Activated effector memory CD4-positive, alpha-beta T cell treated with anti-CD3 and anti-CD28 coated beads, Interleukin-2, amount 50 U/mL, for 16 hours (primary cell): ENCODE data around the gene SLC51B.
"Not testable (repeated sequence)": the region's sequence is repeated elsewhere in the genome, so short reads cannot be mapped to it uniquely, and the experiment has no call there.

Experiments
- DNase-seq: peaks from one replicate; pipeline ENCODE4 v3.0.0-alpha.2; 2020

The SLC51B gene

DNA sequence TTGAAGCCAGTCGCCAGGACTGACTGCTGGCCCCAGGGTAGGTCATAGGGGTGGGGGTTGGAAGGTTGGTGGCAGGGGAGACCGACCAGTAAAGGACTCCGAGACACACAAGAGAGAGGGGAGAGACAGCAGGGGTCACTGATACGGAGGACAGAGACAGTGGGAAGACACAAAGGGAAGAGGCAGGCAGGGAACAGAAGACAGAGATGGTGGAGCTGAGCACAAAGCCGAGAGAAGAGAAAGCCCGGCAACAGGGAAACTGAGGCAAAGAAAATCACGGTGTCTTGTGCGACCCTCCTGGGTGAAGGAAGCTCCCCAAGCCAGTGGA is 22.1 kb downstream of the SLC51B start:
- DNase-seq, result no peak

DNA sequence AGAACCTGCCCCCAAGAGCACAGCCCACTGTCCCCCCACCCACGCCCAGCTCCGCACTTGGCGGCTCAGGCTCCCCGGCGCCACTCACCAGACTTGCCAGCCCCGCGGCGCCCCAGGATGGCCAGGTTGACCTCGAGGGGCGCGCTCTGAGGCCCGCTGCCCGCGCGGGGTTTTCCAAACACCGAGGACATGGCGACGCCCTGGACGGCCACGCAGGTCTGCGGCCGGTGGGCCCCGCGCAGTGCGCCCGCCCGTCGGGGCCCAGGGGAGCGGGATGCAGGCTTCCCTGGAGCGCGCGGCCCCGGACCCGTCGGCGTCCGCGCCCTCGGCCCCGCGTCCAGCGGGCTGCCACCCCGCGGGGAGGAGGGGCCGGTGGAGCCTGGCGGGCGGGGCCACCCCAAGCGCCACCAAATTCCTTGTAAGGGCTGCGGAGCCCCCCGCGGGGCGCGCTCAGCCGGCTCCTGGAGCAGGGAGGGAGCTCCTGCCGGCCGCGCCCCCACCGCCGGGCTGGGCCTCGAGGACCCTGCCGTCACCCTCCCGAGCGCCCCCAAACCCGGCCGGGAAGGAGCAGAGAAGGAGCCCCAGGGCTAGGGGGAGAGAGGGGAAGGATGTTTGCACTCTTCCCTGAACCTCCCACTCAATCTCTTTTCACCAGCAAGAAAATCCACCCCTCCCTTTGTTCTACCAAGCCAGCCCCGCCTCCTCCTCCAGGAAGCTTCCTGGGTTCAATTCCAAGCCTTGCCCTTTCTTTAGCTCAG is 22.6 kb downstream of the SLC51B start, which contains the start of gene RASL12:
Gene RASL12, minus strand, starts transcription at position 347 of the 758 bp plus-strand sequence. Its CDS starts 156 bp downstream, at position 191.
- DNase-seq, result no peak

DNA sequence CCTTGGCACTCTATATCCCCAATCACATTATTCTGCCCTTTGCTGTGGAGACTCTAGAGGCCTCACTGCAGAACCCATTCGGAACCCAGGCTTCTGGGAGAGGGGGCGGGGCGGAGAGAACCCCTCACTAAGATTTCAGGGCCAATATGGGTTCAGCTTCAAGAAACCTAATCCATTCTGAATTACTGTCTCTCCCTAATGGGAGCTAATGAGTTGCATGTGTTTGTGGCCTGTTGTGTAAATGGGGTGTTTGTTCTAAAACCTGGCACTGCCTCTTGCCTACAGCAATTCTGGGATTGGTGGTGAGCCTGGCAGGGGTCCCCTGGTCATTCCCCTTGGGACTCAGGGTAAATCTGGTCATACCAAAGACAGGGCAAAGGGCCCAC is 23.2 kb downstream of the SLC51B start:
- no peak for DNase-seq

DNA sequence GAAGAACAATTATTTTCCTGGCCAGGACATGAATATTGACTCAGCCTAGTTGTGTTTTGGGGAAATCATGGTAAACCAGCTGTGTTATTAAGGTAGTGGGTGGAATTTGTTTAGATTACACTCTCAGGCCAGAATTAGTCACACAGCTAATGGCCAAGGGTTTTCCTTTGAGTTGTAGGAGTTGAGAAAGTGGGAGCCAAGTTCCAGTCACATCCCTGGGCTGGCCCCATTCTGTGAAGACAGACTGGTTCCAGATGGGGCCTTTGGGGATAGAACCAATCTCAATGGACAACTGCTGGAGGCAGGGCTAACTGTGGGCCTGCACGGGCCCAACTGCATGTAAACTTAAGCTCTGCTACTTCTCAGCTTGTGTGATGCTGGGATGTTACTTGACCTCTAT is 24.0 kb downstream of the SLC51B start:
- DNase-seq, result no peak

DNA sequence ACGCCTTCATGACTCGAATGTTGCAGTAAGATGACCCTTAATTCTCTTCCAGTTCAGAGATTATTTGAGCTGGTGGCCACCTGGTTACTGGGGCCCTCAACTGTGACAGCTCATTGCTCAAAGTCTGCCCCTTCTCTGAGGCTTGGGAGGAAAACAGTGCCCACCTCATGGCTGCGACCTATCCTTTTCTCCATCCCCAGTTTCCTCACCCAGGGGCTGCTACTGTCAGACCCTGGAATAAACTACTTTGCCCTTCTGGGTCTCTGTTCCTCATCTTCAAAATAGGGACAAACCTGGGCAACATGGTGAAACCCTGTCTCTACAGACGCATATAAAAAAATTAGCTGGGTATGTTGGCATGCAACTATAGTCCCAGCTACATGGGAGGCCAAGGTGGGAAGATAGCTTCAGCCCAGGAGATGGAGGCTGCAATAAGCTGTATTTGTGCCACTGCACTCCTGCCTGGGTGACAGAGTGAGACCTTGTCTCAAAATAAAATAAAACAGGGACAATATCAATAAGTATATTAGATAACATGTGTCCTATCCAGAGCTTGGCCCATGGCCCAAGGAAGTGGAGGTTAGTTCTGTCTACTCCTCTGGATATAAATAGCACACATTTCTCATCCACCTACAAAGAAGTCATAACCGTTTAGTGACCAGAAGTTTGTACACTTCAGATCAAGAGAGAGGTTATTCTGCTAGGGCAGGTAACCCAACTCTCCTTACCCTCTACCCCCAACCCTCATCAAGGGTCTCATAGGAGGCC is 24.8 kb downstream of the SLC51B start:
- no peak for DNase-seq

DNA sequence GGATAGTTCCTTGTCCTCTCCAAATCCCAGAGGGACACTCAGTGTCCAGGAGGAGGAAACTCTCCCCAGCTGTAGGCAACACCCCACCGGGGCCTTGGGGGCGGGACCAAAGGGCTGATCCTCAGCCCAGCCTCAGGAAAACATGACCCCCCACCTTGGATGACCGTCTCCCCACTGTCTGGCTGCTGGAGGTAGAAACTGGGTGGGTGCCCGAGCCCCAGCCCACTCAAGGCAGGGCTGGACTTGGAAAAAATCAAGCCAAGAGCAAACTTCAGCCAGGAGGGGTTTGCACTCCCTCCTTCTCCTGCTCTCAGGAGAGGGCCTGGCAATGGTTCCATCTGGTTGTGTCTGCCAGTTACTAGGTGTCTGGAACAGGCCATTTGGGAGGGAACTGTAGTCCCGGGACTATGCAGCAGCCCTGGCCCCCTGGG is 26.2 kb downstream of the SLC51B start:
- DNase-seq, result no peak

DNA sequence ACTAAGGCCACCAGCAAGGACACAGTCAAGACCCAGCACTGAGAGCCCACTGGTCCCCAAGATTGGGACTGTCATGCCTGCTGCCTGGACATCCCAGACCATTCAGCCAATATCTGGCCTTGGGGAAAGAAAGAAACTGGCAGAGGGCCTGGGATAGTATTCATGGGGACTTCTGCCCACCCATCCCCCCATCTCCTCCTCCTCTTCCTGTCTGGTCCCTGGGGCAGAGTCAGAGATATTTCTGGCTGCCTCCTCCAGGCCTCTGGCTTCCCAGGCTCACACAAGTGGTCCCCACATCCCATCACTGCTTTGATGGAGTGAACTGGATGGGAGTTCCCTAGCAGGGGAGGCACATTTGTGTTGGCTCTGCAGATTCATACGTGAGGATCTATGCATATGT is 26.8 kb downstream of the SLC51B start:
- no peak for DNase-seq

DNA sequence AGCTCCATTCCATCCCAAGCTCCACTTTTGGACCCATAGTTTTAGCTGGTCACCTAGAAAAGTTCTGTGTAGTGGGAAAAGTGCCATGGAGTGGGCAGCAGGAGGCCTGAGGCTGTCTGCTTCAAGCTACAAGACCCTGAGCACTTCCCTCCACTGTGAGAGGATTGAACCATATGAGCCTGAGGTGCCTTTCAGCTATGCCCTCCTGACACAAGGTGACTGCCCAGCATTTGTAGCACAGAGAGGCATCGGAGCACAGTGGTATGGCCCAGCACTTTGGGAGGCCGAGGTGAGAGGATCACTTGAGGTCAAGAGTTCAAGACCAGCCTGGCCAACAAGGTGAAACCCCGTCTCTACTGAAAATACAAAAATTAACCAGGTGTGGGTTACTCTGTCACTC is 27.4 kb downstream of the SLC51B start:
- no peak for DNase-seq

DNA sequence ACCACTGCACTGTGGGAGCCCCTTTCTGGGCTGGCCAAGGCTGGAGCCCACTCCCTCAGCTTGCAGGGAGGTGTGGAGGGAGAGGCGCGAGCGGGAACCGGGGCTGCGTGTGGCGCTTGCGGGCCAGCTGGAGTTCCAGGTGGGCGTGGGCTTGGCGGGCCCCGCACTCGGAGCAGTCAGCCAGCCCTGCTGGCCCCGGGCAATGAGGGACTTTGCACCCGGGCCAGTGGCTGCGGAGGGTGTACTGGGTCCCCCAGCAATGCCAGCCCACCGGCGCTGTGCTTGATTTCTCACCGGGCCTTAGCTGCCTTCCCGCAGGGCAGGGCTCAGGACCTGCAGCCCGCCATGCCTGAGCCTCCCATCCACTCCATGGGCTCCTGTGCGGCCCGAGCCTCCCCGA is 29.8 kb downstream of the SLC51B start:
- DNase-seq, result not testable (repeated sequence)

DNA sequence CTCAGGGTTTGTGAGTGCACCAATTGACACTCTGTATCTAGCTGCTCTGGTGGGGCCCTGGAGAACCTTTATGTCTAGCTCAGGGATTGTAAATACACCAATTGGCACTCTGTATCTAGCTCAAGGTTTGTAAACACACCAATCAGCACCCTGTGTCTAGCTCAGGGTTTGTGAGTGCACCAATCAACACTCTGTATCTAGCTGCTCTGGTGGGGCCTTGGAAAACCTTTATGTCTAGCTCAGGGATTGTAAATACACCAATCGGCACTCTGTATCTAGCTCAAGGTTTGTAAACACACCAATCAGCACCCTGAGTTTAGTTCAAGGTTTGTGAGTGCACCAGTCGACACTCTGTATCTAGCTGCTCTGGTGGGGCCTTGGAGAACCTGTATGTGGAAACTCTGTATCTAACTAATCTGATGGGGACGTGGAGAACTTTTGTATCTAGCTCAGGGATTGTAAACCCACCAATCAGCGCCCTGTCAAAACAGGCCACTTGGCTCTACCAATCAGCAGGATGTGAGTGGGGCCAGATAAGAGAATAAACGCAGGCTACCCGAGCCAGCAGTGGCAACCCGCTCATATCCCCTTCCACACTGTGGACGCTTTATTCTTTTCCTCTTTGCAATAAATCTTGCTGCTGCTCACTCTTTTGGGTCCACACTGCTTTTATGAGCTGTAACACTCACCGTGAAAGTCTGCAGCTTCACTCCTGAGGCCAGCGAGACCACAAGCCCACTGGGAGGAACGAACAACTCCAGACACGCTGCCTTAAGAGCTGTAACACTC is 30.6 kb downstream of the SLC51B start:
- DNase-seq, result not testable (repeated sequence)

DNA sequence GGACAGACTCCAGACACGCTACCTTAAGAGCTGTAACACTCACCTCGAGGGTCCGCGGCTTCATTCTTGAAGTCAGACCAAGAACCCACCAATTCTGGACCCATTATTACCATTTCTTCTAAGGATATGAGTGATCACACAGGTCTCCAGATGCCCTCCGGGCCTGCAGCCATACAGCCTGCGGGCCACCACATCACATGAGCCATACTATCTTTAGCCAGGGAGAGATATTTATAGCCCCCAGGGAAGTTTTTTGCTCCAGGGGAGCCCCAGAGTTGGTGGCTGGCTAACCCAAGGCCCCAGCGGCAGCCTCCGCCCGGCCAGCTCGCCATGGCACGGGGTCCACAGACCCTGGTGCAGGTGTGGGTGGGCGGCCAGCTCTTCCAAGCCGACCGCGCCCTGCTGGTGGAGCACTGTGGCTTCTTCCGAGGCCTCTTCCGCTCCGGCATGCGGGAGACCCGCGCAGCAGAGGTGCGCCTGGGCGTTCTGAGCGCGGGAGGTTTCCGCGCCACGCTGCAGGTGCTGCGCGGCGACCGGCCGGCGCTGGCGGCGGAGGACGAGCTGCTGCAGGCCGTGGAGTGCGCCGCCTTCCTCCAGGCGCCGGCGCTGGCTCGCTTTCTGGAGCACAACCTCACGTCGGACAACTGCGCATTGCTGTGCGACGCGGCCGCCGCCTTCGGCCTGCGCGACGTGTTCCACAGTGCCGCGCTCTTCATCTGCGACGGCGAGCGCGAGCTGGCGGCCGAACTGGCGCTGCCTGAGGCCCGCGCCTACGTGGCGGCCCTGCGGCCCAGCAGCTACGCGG is 31.5 kb downstream of the SLC51B start, which contains the start of gene KBTBD13:
Gene KBTBD13, plus strand, starts transcription at position 261 of the 805 bp plus-strand sequence. Its CDS starts 70 bp downstream, at position 331.
- no peak for DNase-seq

DNA sequence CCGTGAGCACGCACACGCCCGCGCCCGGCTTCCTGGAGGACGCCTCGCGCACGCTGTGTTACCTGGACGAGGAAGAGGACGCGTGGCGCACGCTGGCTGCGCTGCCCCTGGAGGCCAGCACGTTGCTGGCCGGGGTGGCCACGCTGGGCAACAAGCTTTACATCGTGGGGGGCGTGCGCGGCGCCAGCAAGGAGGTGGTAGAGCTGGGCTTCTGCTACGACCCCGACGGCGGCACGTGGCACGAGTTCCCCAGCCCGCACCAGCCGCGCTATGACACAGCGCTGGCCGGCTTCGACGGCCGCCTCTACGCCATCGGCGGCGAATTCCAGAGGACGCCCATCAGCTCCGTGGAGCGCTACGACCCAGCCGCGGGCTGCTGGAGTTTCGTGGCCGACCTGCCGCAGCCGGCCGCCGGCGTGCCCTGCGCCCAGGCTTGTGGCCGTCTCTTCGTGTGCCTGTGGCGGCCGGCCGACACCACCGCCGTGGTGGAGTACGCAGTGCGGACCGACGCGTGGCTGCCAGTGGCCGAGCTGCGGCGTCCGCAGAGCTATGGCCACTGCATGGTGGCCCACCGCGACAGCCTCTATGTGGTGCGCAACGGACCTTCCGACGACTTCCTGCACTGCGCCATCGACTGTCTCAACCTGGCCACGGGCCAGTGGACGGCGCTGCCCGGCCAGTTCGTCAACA is 32.2 kb downstream of the SLC51B start:
- no peak for DNase-seq

DNA sequence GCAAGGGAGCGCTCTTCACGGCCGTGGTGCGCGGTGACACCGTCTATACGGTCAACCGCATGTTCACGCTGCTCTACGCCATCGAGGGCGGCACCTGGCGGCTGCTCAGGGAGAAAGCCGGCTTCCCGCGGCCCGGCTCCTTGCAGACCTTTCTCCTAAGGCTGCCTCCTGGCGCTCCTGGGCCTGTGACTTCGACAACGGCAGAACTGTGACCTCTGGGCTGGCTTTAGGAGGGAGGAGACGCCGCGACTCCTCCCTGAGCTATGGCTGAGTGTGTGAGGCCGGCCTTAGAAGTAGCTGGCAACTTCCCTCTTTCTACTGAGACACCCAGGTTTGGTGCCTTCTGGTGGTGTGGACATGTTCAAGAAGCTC is 32.8 kb downstream of the SLC51B start:
- peak; percentile 82 for DNase-seq

DNA sequence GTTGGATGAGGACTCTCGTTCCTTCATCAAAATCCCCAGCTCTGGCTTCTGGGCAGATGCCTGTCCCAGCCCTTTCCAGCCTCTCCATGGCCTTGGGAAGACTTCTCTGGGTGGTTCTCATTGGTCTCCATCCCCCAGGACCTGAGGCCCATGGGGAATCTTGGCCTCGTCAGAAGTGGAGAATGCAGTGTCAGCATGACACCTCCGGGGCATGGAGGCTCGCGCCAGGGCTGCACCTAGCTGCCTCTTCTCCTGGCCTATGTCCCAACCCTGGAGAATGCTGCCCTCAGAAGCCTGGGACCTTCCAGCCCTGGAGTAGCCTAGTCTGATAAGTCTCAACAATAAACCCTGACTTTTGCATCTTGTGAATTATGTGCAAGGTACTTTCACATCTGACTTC is 34.4 kb downstream of the SLC51B start:
- no peak for DNase-seq

DNA sequence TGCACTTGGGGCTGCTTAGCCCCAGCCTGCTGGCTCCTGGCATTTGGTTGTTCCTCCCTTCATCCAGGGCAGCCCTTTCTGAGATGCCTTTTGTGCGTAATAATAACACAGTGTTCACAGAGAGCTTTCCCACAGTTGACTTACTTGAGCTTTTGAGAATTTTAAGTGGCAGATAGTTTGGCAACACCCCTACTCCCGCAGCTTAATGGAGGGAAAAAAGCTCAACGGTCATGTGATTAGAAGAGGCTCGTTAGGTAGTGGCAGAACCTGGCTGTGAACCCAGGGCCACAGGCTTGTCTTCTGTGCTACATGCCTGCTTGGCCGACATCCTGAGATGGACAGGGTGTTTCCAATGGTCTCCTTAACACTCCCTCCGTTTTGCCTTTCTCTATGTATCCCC is 36.1 kb downstream of the SLC51B start:
- DNase-seq, result no peak

DNA sequence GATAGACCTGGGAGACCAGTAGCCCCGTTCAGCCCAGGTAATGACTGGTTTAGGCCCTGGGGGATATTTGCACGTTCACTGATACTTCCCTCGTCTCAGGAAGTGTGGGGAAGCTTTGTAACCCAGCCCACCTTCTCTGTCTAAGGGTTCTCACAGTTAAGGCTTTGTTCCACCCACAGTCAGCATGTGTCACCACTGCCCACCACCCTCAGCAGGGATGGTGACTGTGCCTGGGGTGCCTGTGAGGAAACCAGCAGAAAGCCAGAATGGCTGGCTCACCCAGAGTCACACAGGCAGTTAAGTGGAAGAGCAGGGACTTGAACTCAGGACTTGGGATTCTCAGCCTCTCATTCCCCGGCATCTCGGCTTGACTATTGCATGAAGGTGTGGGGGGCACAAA is 36.6 kb downstream of the SLC51B start:
- no peak for DNase-seq

DNA sequence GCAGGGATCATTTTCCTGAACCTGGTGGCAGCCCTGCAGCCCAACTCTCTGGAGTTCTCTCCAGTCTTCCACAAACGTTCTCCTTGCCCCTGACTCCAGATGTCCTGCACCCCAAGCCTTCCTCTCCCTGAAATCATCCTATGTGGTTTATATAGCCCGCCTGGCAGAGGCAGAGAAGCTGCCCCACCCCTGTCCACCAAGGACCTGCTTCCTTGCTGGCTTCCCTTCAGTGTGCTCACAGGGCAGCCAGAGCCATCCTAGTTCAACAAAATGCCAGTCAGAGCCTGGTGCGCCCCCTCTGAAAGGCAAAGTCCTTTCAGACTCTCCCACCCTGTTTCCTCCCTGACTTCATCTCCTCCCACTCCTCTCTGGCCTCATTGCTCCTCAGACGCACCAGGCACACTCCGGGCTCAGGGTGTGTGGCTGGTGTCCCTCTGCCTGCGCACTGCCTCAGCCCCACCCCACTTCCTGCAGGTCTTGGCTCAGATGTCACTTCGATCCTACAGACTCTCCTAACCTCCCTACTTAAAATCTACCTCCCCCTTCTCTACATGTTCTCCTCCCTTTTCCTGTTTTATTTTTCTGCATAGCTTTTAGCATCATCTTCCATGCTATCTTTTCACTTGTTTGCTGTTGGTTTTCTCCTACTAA is 37.2 kb downstream of the SLC51B start:
- no peak for DNase-seq

DNA sequence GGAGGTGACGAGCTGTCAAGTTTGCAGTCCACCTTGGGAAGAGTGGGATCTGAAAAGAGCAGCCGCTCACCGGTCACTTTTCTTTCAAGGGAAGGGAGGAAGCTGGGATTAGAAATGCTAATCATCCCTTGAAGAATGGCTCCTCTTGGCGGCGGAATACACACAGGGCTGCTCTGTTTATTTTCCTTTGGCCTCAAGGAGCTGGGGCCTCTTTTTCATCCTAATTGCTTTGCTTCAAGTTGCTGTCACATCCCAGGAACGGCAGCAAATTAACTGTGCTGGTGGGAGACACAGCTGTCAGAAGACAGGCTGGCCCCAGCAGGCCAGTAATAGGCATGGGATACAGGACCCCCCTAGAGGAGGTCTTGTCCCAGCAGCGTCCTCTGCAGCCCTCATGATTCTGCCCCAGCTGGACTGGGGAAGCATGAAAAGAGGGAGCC is 38.1 kb downstream of the SLC51B start:
- no peak for DNase-seq

DNA sequence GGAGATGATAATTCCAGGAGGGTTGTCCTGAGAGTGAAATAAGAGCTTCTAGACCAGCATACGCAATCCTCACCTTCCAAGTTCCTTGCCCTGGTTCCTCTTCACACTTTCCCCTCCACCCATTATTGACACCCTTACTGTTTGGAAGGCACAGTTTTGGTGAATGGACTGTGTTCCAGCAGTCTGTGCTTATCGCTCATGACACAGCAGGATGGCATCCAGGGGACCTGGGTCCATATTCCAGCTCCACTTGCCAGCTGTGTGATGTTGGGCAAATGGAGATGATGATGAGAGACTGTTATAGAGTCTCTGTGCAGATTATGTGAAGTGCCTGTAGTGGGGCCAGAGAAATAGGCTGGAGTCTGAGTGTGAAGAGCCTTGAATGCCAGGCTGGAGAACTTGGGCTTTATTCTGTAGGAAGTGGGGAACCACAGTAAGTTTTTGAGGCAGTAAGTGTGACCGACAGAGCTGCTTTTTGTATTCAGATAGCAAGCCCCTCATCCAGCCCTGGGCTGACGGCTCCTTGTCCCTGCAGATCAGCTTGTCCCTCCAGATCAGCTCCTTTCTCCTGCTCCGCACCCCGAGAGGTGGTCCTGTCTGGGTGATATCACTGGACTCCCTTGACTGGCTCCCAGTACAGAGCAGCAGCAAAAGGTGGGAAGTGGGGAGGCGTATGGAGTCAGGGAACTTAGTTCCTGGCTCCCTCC is 39.5 kb downstream of the SLC51B start:
- DNase-seq, result no peak

DNA sequence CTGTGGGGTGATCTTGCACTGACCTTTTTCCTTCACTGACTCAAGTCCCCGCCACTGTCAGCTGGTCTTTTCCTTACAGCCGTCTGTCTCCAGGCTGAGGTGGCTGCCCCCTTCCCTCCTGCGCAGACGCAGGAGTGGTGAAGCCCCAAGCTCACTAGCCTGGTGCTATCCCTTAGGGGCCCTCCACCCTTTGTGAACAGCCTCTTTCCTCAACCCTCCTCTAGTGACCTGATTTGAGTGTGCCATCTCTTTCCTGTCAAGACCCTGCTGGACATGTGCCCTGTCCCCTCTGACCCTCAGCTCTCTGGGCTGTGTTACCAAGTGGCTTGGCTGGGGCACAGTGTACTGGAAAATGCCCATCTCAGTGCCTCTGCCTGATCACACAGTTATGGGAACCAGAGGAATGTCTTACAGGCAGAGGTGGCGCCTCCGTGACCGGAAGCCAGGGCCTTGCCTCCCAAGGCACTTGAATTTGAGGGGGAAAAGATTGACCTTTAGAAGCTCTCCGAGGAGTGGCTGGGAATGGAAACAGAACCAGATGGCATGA is 40.1 kb downstream of the SLC51B start:
- no peak for DNase-seq
